HepG2 (cell line): ENCODE measurements around the gene PRKCI. TPM values are rescaled to one million over a fixed set of nuclear protein-coding genes. Genes with fewer than 3 reads are reported as not detected.

ENCODE experiments used
- AGO2 ChIP-seq: fragments of 200-400 bp; formaldehyde crosslinking; optimal IDR thresholded peaks from 2 replicates; pipeline ENCODE3; 2017; ENCODE audit warnings: mild to moderate bottlenecking, low read depth, low read length, moderate library complexity
- ATM ChIP-seq: fragments of 450-650 bp; IDR thresholded peaks from 2 replicates; pipeline ENCODE4 v1.7.1; 2017; ENCODE audit warnings: mild to moderate bottlenecking, borderline replicate concordance
- DMAP1 ChIP-seq: IDR thresholded peaks from 2 replicates; pipeline ENCODE4 v1.6.1; 2016
- ELF4 ChIP-seq: sonication (generic); formaldehyde crosslinking; IDR thresholded peaks from 2 replicates; pipeline ENCODE4 v1.5.0; 2020; ENCODE audit warnings: missing genetic modification reagents, mild to moderate bottlenecking, moderate library complexity, borderline replicate concordance
- FLYWCH1 ChIP-seq: sonication (generic); formaldehyde crosslinking; IDR thresholded peaks from 2 replicates; pipeline ENCODE4 v1.8.1; 2023; ENCODE audit warnings: mild to moderate bottlenecking, missing genetic modification reagents
- FOXA1 ChIP-seq, 2 experiments: fragments of 450-650 bp in 1 of 2; sonication (generic) in 1 of 2; formaldehyde crosslinking in 1 of 2; IDR thresholded peaks; 2 replicates each; pipeline versions ENCODE4 v1.4.0 to v1.6.1; 2016 to 2020; ENCODE audit warnings: missing genetic modification reagents in 1 of 2
- FOXM1 ChIP-seq: sonication (generic); formaldehyde crosslinking; IDR thresholded peaks from 2 replicates; pipeline ENCODE4 v1.5.0; 2020; ENCODE audit warnings: missing genetic modification reagents
- GABPA ChIP-seq, 2 experiments: IDR thresholded peaks; 2 replicates each; pipeline ENCODE4 v1.6.1; 2011 to 2016; ENCODE audit warnings: low read depth in 2 of 2, low read length in 1 of 2, missing biosample characterization in 1 of 2, missing genetic modification characterization in 1 of 2
- HES4 ChIP-seq: sonication (generic); formaldehyde crosslinking; IDR thresholded peaks from 2 replicates; pipeline ENCODE4 v1.9.0; 2021; ENCODE audit warnings: mild to moderate bottlenecking, missing genetic modification reagents, borderline replicate concordance
- HNF4A ChIP-seq: sonication (generic); formaldehyde crosslinking; IDR thresholded peaks from 2 replicates; pipeline ENCODE4 v1.4.0; 2020; ENCODE audit warnings: missing genetic modification reagents
- JUNB ChIP-seq: sonication (generic); formaldehyde crosslinking; IDR thresholded peaks from 2 replicates; pipeline ENCODE4 v1.8.0; 2022; ENCODE audit warnings: missing genetic modification reagents, mild to moderate bottlenecking, borderline replicate concordance
- KDM6A ChIP-seq: IDR thresholded peaks from 2 replicates; pipeline ENCODE4 v1.6.1; 2016; ENCODE audit warnings: low read depth
- MAFF ChIP-seq: IDR thresholded peaks from 2 replicates; pipeline ENCODE4 v1.6.1; 2011; ENCODE audit warnings: low read depth, low read length, improper control_type of control experiment
- MLX ChIP-seq: IDR thresholded peaks from 2 replicates; pipeline ENCODE4 v1.6.1; 2016
- NCOA2 ChIP-seq: sonication (generic); formaldehyde crosslinking; IDR thresholded peaks from 2 replicates; pipeline ENCODE4 v1.8.0; 2022; ENCODE audit warnings: inconsistent platforms
- NCOA5 ChIP-seq: sonication (generic); formaldehyde crosslinking; IDR thresholded peaks from 2 replicates; pipeline ENCODE4 v1.4.0; 2020; ENCODE audit warnings: missing genetic modification reagents
- RAD21 ChIP-seq: fragments of 450-650 bp; formaldehyde crosslinking; IDR thresholded peaks from 2 replicates; pipeline ENCODE4 v1.5.0; 2020; ENCODE audit warnings: mild to moderate bottlenecking
- RCOR2 ChIP-seq: IDR thresholded peaks from 2 replicates; pipeline ENCODE4 v1.6.1; 2016; ENCODE audit warnings: missing biosample characterization, missing genetic modification reagents
- RFX1 ChIP-seq: fragments of 450-650 bp; IDR thresholded peaks from 2 replicates; pipeline ENCODE4 v1.6.1; 2017
- SP1 ChIP-seq, 2 experiments: fragments of 450-650 bp in 1 of 2; sonication (generic) in 1 of 2; formaldehyde crosslinking in 1 of 2; IDR thresholded peaks; 2 replicates each; pipeline versions ENCODE4 v1.4.0 to v1.6.1; 2016 to 2020; ENCODE audit warnings: missing genetic modification reagents in 1 of 2
- TOE1 ChIP-seq: sonication (generic); formaldehyde crosslinking; IDR thresholded peaks from 2 replicates; pipeline ENCODE4 v1.4.0; 2020; ENCODE audit warnings: mild to moderate bottlenecking, missing genetic modification reagents
- ZKSCAN8 ChIP-seq: IDR thresholded peaks from 2 replicates; pipeline ENCODE4 v1.6.1; 2016; ENCODE audit warnings: borderline replicate concordance, missing genetic modification reagents, missing compliant biosample characterization
- ZNF10 ChIP-seq: sonication (generic); formaldehyde crosslinking; IDR thresholded peaks from 2 replicates; pipeline ENCODE4 v1.4.0; 2020; ENCODE audit warnings: mild to moderate bottlenecking, low read depth, missing genetic modification reagents, borderline replicate concordance
- ZNF225 ChIP-seq: sonication (generic); formaldehyde crosslinking; IDR thresholded peaks from 2 replicates; pipeline ENCODE4 v1.4.0; 2020; ENCODE audit warnings: mild to moderate bottlenecking, missing genetic modification reagents
- ZNF552 ChIP-seq: sonication (generic); formaldehyde crosslinking; IDR thresholded peaks from 2 replicates; pipeline ENCODE4 v1.9.0; 2022; ENCODE audit warnings: missing genetic modification reagents, mild to moderate bottlenecking, borderline replicate concordance
- ZNF788 ChIP-seq: sonication (generic); formaldehyde crosslinking; IDR thresholded peaks from 2 replicates; pipeline ENCODE4 v1.5.0; 2020; ENCODE audit warnings: mild to moderate bottlenecking, missing genetic modification reagents, borderline replicate concordance
- ZNF841 ChIP-seq: sonication (generic); formaldehyde crosslinking; IDR thresholded peaks from 2 replicates; pipeline ENCODE4 v1.8.1; 2023; ENCODE audit warnings: missing genetic modification reagents, borderline replicate concordance
- polyA plus RNA-seq, 8 experiments: library from polyadenylated mRNA; depleted of rRNA in 3 of 8; stranded (reverse) in 7 of 8; unstranded in 1 of 8; fragments of >200 nt; fragmentation: Illumina TruSeq in 4 of 8; extraction: Trizol in 4 of 8; gene quantifications; 2 replicates each; pipeline versions ENCODE4 v1.2.1 to v1.2.3, GENCODE V29; 2011 to 2016; ENCODE audit warnings: low read depth in 4 of 8, missing spikeins in 1 of 8, mixed read lengths in 1 of 8; ENCODE audit not compliant: insufficient read depth in 1 of 8
- total RNA-seq, 5 experiments: library from RNA; depleted of rRNA; stranded (reverse); fragments of >200 nt; fragmentation: Illumina TruSeq; extraction: Trizol; gene quantifications; 2 replicates each; pipeline ENCODE4 v1.2.3, GENCODE V29; 2016; ENCODE audit warnings: low read depth in 1 of 5
- TF ChIP-seq, protein P1 (sequence below): IDR thresholded peaks from 2 replicates; pipeline ENCODE4 v1.6.1; 2018; ENCODE audit warnings: missing genetic modification reagents
- TF ChIP-seq, protein P2 (sequence below): sonication (generic); formaldehyde crosslinking; IDR thresholded peaks from 2 replicates; pipeline ENCODE4 v1.4.0; 2020; ENCODE audit warnings: mild to moderate bottlenecking, missing genetic modification reagents

PRKCI gene
- total and polyA plus RNA-seq, 2 of the 13 experiments (the other 11 are each of a cell fraction or from before 2014, with no cell fraction given), result 17.2 to 30.4 TPM

DNA sequence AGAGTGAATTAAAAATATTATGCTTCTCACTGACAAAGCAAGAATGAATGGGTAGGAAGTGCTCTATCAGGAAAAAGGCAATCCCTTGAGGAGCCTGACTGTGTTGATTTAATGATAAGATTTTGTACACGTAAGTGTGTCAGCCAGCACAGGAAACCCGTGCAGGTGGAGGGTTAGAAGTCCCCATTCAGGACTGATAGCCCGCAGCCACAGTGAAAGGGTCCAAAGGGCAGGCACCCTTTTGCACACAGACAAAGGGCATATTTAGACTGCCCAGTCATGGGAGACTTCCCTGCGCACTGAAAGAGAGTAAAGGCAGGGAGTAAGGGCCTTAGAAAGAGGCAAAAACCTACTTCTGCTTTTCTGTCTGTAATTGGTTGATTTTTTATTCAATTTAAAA is 108.9 kb downstream of the PRKCI start (continued):
- TF ChIP-seq ZKSCAN8 (peak; percentile 88), HNF4A (CRISPR knock-in tag) (peak; percentile 99), SP1 (IDR thresholded peaks at IDR 0.05) (no peak), SP1 (CRISPR knock-in tag; IDR thresholded peaks at IDR 0.05) (peak; percentile 48), JUNB (CRISPR knock-in tag) (no peak), GABPA (IDR thresholded peaks at IDR 0.05; ENCODE audit: low read depth, low read length) (no peak), GABPA (CRISPR knock-in tag; IDR thresholded peaks at IDR 0.05; ENCODE audit: low read depth) (0 out of 2 replicates have a peak, but pooled peaks have one; percentile 43), MAFF (0 out of 2 replicates have a peak, but pooled peaks have one; percentile 42), TOE1 (no peak), NCOA2 (CRISPR knock-in tag) (peak; percentile 72), ATM (no peak), HES4 (CRISPR knock-in tag) (no peak), KDM6A (peak; percentile 83), ZNF225 (CRISPR knock-in tag) (no peak), FLYWCH1 (CRISPR knock-in tag) (no peak), RAD21 (CRISPR knock-in tag) (peak; percentile 49; the same call in 1 of the 2 replicates), NCOA5 (CRISPR knock-in tag) (no peak), ZNF788 (CRISPR knock-in tag) (peak; percentile 59; the same call in 1 of the 2 replicates), AGO2 (no peak), ZNF841 (CRISPR knock-in tag) (no peak), ELF4 (CRISPR knock-in tag) (0 out of 2 replicates have a peak, but pooled peaks have one; percentile 33), FOXM1 (no peak), DMAP1 (CRISPR knock-in tag) (peak; percentile 71), ZNF10 (CRISPR knock-in tag) (no peak), ZNF552 (no peak), FOXA1 (IDR thresholded peaks at IDR 0.05) (no peak), FOXA1 (CRISPR knock-in tag; IDR thresholded peaks at IDR 0.05) (peak; percentile 82), RCOR2 (CRISPR knock-in tag) (peak; percentile 82), RFX1 (no peak), MLX (CRISPR knock-in tag) (peak; percentile 78)
- TF ChIP-seq, protein P1, sequence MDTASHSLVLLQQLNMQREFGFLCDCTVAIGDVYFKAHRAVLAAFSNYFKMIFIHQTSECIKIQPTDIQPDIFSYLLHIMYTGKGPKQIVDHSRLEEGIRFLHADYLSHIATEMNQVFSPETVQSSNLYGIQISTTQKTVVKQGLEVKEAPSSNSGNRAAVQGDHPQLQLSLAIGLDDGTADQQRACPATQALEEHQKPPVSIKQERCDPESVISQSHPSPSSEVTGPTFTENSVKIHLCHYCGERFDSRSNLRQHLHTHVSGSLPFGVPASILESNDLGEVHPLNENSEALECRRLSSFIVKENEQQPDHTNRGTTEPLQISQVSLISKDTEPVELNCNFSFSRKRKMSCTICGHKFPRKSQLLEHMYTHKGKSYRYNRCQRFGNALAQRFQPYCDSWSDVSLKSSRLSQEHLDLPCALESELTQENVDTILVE, result peak; percentile 42; the same call in 1 of the 2 replicates
- TF ChIP-seq, protein P2, sequence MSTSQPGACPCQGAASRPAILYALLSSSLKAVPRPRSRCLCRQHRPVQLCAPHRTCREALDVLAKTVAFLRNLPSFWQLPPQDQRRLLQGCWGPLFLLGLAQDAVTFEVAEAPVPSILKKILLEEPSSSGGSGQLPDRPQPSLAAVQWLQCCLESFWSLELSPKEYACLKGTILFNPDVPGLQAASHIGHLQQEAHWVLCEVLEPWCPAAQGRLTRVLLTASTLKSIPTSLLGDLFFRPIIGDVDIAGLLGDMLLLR (CRISPR knock-in tag), result no peak
